DMS 273 (cell line): ENCODE measurements around the gene SPECC1L.
A peak's percentile ranks its signal among the peaks of the same experiment; 100 is the strongest.

ENCODE experiments used
- DNase-seq: peaks from one replicate; lab custom pipeline; 2025; ENCODE audit not compliant: unreplicated experiment; lab: John Stamatoyannopoulos, UW

SPECC1L gene

DNA sequence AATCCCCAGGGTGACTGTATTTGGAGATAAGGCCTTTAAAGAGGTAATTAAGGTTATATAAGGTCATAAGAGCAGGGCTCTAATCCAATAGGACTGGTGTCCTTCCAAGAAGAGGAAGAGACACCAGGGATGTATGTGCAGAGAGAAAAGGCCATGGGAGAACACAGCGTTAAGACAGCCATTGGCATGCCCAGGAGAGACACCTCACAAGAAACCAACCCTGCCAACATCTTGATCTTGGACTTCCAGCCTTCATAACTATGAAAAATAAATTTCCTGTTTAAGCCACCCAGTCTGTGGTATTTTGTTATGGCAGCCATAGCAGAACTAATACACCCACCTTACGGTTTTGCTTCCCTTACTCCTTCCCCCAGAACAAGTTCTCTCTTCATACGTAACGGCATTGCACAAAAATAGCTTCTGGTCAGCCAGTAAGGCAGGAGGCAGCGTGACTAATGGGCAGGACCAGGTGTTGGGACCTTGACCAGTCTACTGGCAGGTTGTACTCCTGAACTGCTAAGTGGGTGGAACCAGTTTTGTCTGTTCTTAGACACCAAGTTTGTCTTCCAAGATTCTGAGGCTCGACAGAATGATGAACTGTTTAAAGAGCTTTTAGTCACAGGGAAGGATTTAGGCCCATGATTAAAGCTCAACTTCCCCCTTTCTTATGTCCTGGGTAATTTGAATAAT lies 192.6 kb downstream of the SPECC1L start:
- no peak for DNase-seq

DNA sequence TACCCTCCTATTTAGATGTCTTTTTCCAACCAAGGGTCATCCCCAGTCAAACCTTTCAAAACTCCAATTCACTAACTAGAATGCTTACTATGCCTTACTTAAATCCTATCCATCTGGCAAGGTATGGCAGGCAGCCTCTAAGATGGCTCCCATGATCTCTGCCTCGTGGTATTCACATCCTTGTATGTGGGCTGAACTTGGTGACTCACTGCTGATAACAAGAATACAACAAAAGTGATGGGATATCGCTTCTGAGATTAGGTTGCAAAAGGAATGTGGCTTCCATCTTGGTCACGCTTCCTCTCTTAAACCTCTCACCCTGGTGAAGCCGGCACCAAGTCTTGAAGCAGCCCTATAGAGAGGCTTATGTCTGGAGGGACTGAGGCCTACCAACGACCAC lies 194.9 kb downstream of the SPECC1L start:
- DNase-seq, result no peak

DNA sequence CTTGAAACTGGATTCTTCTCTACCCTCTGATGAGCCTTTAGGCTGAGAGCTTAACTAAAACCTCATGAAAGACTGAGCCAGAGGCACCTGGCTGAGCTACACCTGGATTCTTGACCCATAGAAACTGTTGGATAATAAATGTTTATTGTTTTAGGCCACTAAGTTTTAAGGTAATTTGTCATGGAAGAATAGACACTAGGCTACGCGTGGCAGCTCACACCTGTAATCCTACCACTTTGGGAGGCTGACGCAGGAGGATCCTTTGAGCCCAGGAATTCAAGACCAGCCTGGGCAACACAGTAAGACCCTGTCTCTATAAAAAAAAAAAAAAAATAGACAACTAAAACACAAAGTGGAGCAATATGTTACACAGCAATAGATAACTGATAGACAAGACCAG lies 195.3 kb downstream of the SPECC1L start:
- no peak for DNase-seq

DNA sequence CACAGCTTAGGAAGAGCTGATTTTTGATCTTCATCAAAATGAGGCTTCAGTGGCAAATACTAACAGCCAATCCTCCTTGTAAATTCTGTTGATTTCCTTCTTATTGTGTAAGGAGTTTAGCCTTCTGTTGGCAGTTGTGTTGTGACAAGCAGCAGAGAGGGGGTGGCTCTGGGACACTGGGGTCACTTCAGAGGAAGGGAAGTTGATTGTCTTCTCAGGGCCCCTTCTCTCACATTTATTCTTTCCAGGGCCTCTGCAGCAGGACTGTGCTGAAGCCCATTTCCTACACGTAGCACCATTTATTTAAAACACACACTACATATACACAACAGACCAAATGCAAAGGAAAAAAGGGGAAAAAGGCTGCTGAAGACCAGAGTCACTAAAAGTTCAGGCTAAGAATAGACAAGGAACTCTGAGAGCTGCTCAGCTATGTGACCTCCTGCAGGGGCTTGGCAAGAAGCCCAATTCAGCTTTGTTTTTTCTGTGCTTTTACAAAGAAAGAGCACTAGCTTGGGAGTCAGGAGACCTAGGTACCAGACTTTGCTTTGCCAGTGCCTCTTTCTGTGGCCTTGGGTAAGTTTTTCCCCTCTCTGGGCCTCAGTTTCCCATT lies 196.2 kb downstream of the SPECC1L start:
- peak; percentile 21 for DNase-seq

DNA sequence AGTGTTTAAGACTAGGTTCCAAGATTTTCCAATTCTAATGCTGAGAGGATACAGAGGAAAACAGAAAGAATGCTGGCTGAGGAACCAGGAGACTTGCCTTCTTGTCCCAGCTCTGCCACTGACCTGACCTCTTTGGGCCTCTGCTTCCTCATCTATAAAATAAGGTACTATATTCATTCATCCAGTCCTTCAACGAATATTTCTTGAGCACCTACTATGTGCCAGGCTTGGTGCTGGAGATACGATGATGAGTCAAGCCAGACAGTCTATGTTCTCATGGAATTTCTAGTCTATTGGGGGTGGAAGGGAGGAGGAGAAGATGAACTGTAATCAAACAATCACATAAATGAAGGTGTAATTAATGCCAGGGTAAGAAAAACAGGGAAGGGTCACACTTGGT lies 196.7 kb downstream of the SPECC1L start:
- no peak for DNase-seq
